PC-9 (cell line): Measurements from ENCODE around the gene FBXL12. TPM values are rescaled to one million over a fixed set of nuclear protein-coding genes. Genes with fewer than 3 reads are reported as not detected.

Experiments
- BruUV-seq: library from RNA; stranded (reverse); fragments of 400-500 nt; replicated peaks from 2 replicates; lab custom pipeline; 2021; lab: Mats Ljungman, UMichigan
- CTCF ChIA-PET: fragments of 300-600 bp; sonication (Branson Sonifier 250); formaldehyde crosslinking; loops from one replicate; lab custom pipeline; 2022; ENCODE audit warnings: antibody characterized with exemption; lab: Charles Lee
- POLR2A ChIA-PET: fragments of 300-600 bp; sonication (Branson Sonifier 250); formaldehyde crosslinking; loops from one replicate; lab custom pipeline; 2022; ENCODE audit warnings: antibody characterized with exemption; ENCODE audit not compliant: unreplicated experiment; lab: Charles Lee
- DNase-seq, 2 experiments: peaks; one replicate each; pipeline versions ENCODE4 v3.0.0 to v3.0.0-alpha.2; 2015 to 2022; ENCODE audit warnings: mixed read lengths in 1 of 2
- H2AFZ ChIP-seq: fragments of 200-600 bp; sonication (generic); 2 replicates; pipeline ENCODE4 v1.8.1; 2017; ENCODE audit warnings: antibody characterized with exemption
- H3F3A ChIP-seq: fragments of 200-600 bp; sonication (generic); 2 replicates; pipeline ENCODE4 v1.8.1; 2017; ENCODE audit warnings: antibody characterized with exemption, mild to moderate bottlenecking, low read depth; ENCODE audit not compliant: insufficient read depth
- H3K27ac ChIP-seq: fragments of 200-600 bp; sonication (generic); 2 replicates; pipeline ENCODE4 v1.6.1; 2016; ENCODE audit warnings: mixed run types
- H3K27me3 ChIP-seq: fragments of 200-600 bp; sonication (generic); 2 replicates; pipeline ENCODE4 v1.6.1; 2016; ENCODE audit warnings: low read depth, mixed run types; ENCODE audit not compliant: insufficient read depth
- H3K36me3 ChIP-seq: fragments of 200-600 bp; sonication (generic); 2 replicates; pipeline ENCODE4 v1.6.1; 2016; ENCODE audit warnings: low read depth, mixed run types
- H3K4me1 ChIP-seq: fragments of 200-600 bp; sonication (generic); replicated peaks from 2 replicates; pipeline ENCODE4 v1.6.1; 2016; ENCODE audit warnings: mixed run types; ENCODE audit not compliant: insufficient read depth
- H3K4me2 ChIP-seq: fragments of 200-600 bp; sonication (generic); 2 replicates; pipeline ENCODE4 v1.6.1; 2017; ENCODE audit warnings: mixed run types
- H3K4me3 ChIP-seq: fragments of 200-600 bp; sonication (generic); 2 replicates; pipeline ENCODE4 v1.6.1; 2016; ENCODE audit warnings: mixed run types
- H3K79me2 ChIP-seq: fragments of 200-600 bp; sonication (generic); 2 replicates; pipeline ENCODE4 v1.6.1; 2017; ENCODE audit warnings: low read depth, mixed run types
- H3K9me2 ChIP-seq: fragments of 200-600 bp; sonication (generic); 2 replicates; pipeline ENCODE4 v1.8.1; 2017; ENCODE audit warnings: mild to moderate bottlenecking; ENCODE audit not compliant: insufficient read depth
- H3K9me3 ChIP-seq: fragments of 200-600 bp; sonication (generic); 2 replicates; pipeline ENCODE4 v1.8.1; 2016; ENCODE audit warnings: low read depth; ENCODE audit not compliant: insufficient read depth
- H4K20me1 ChIP-seq: fragments of 200-600 bp; sonication (generic); 2 replicates; pipeline ENCODE4 v1.8.1; 2017; ENCODE audit not compliant: insufficient read depth
- EZH2 ChIP-seq: fragments of 200-600 bp; sonication (generic); IDR thresholded peaks from 2 replicates; pipeline ENCODE4 v1.8.0; 2017; ENCODE audit warnings: antibody characterized with exemption, low read depth
- intact Hi-C: fragments of 100-400 bp; cut with micrococcal nuclease; formaldehyde crosslinking; loops from one replicate; pipeline ENCODE4 v1.10.0; 2022; ENCODE audit not compliant: unreplicated experiment
- total RNA-seq: library from RNA; stranded (reverse); gene quantifications from 2 replicates; pipeline ENCODE4 v1.2.3, GENCODE V29; 2021
- TF ChIP-seq, protein P1 (sequence below): fragments of 200-600 bp; sonication (generic); conservative IDR thresholded peaks from 2 replicates; pipeline ENCODE4 v1.6.1; 2017; ENCODE audit warnings: mixed run types, antibody characterized with exemption, mild to moderate bottlenecking, moderate library complexity

The FBXL12 gene
- total RNA-seq, 1 experiment from 2014 or later, result 30.7 TPM

DNA sequence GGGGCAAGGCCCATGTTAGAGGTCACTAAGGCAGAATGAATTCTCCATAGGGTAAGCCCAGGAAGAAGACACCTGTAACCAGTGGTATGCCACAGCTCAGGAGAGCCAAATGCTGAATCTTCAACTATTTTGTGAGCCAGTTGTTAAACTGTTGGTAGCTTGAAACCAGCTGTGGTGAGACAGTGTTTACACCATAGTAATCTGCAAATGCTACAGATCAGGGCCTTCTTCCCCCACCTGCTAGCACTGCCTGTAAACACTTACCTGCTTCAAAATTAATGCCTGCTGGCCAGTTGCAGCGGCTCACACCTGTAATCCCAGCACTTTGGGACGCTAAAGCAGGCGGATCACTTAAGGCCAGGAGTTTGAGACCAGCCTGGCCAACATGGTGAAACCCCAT lies 12.1 kb downstream of the FBXL12 start:
- H3K4me3 ChIP-seq, result no peak overlapping the region
- peaks cover 11% of the 10 kb centered on the region; the same call in 1 of the 2 replicates for H3K36me3 ChIP-seq
- no peaks in the 10 kb centered on the region for H3K27me3 ChIP-seq
- TF ChIP-seq, protein P1, sequence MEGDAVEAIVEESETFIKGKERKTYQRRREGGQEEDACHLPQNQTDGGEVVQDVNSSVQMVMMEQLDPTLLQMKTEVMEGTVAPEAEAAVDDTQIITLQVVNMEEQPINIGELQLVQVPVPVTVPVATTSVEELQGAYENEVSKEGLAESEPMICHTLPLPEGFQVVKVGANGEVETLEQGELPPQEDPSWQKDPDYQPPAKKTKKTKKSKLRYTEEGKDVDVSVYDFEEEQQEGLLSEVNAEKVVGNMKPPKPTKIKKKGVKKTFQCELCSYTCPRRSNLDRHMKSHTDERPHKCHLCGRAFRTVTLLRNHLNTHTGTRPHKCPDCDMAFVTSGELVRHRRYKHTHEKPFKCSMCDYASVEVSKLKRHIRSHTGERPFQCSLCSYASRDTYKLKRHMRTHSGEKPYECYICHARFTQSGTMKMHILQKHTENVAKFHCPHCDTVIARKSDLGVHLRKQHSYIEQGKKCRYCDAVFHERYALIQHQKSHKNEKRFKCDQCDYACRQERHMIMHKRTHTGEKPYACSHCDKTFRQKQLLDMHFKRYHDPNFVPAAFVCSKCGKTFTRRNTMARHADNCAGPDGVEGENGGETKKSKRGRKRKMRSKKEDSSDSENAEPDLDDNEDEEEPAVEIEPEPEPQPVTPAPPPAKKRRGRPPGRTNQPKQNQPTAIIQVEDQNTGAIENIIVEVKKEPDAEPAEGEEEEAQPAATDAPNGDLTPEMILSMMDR, result no peak
- no peak for TF ChIP-seq EZH2
- intact Hi-C loops, result no loop called here
- H3K4me1 ChIP-seq, result no peaks in the 10 kb centered on the region
- H2AFZ ChIP-seq, result no peak overlapping the region
- no TSS peak for BruUV-seq
- H3F3A ChIP-seq, result peaks cover 8% of the 10 kb centered on the region; the same call in 1 of the 2 replicates
- H3K4me2 ChIP-seq, result no peak overlapping the region
- H3K9me3 ChIP-seq, result no peaks in the 10 kb centered on the region
- POLR2A ChIA-PET, result no interaction called here
- H4K20me1 ChIP-seq, result no peaks in the 10 kb centered on the region; the same call in 1 of the 2 replicates
- DNase-seq, result no peak
- H3K79me2 ChIP-seq, result no peaks in the 10 kb centered on the region
- H3K27ac ChIP-seq, result no peak overlapping the region
- no peaks in the 10 kb centered on the region for H3K9me2 ChIP-seq
- CTCF ChIA-PET, result no interaction called here

DNA sequence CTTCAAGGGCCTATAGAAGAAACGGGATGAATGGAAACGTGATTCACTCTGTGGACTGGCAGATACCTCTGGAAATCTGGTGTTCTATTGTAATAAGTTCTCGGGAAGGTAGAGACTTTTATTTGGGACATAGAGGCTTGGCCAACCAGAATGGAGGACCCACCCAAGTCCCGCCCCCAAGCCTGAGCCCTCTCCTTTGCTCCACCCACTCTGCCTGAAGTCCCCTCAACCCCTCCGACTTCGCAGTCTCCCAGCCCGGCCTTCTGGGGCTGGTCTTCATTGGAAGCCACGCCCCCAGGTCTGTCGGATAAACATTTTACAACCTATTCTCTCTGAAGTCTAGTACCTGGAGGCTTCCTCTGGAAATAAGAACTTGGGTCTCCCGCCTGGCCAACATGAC lies 16.9 kb downstream of the FBXL12 start:
- no TSS peak for BruUV-seq

DNA sequence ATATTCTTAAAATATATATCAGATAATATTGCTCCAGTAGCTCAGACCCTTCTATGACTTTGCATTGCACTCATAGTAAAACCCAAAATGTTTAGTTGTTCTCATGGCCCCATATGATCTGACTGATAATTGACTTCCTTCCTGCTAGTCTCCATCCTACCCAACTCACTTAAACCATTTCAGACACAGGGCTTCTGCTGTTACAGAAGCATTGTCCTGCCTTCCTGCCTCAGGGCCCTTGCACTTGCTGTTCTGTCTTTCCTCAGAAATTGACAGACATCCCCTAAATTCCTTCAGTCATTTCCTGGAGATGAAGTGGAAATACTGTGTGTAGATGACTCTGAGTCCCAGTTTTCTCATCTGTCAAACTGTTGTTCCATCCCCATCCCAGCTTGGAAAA lies 19.7 kb downstream of the FBXL12 start:
- H3K27ac ChIP-seq, result no peak overlapping the region
- no peak overlapping the region for H2AFZ ChIP-seq
- POLR2A ChIA-PET, result interaction anchor here (0.6 kb wide), 1 partner anchor 1452 kb away, joined by 7 read pairs; no protein-coding TSS in a partner anchor
- intact Hi-C loops, result loop anchor here (10.0 kb wide), 1 partner anchor 484 kb away; no protein-coding TSS in a partner anchor
- no peaks in the 10 kb centered on the region for H3K9me2 ChIP-seq
- H3K4me2 ChIP-seq, result no peak overlapping the region
- H3F3A ChIP-seq, result peaks cover 38% of the 10 kb centered on the region
- no TSS peak for BruUV-seq
- peaks cover 29% of the 10 kb centered on the region for H3K4me1 ChIP-seq
- TF ChIP-seq EZH2, result no peak
- TF ChIP-seq, protein P1, result no peak
- H3K9me3 ChIP-seq, result 0 out of 2 replicates have a peak, but pooled peaks cover 3% of the 10 kb centered on the region
- H3K36me3 ChIP-seq, result no peaks in the 10 kb centered on the region
- H4K20me1 ChIP-seq, result no peaks in the 10 kb centered on the region
- no peak for DNase-seq
- CTCF ChIA-PET, result interaction anchor here (0.6 kb wide), 2 partner anchors 173 to 175 kb away, joined by 3 to 4 read pairs; no protein-coding TSS in a partner anchor
- no peak overlapping the region for H3K4me3 ChIP-seq
- no peaks in the 10 kb centered on the region for H3K79me2 ChIP-seq
- no peaks in the 10 kb centered on the region for H3K27me3 ChIP-seq

More for the DNA sequence above, 16.9 kb downstream of the FBXL12 start:
- POLR2A ChIA-PET, result no interaction called here
- no peaks in the 10 kb centered on the region for H4K20me1 ChIP-seq
- H3K9me3 ChIP-seq, result no peaks in the 10 kb centered on the region
- TF ChIP-seq, protein P1, result no peak
- TF ChIP-seq EZH2, result no peak
- H3K9me2 ChIP-seq, result no peaks in the 10 kb centered on the region
- CTCF ChIA-PET, result no interaction called here
- H3K79me2 ChIP-seq, result no peaks in the 10 kb centered on the region
- no peak overlapping the region for H3K4me3 ChIP-seq
- no peak overlapping the region for H3K4me2 ChIP-seq
- H3K36me3 ChIP-seq, result no peaks in the 10 kb centered on the region
- intact Hi-C loops, result no loop called here
- no peak overlapping the region for H2AFZ ChIP-seq
- no peaks in the 10 kb centered on the region for H3K27me3 ChIP-seq
- H3F3A ChIP-seq, result peaks cover 28% of the 10 kb centered on the region
- peaks cover 16% of the 10 kb centered on the region for H3K4me1 ChIP-seq
- no peak overlapping the region for H3K27ac ChIP-seq
- DNase-seq, result no peak
